Measurements from ENCODE around the gene CIRBP. TPM values are rescaled to one million over a fixed set of nuclear protein-coding genes. Genes with fewer than 3 reads are reported as not detected.
A peak's percentile ranks its signal among the peaks of the same experiment; 100 is the strongest.
"Not testable (repeated sequence)": the region's sequence is repeated elsewhere in the genome, so short reads cannot be mapped to it uniquely, and the experiment has no call there.

The CIRBP gene
- total RNA-seq, 1 experiment from 2014 or later, result 141 TPM

DNA sequence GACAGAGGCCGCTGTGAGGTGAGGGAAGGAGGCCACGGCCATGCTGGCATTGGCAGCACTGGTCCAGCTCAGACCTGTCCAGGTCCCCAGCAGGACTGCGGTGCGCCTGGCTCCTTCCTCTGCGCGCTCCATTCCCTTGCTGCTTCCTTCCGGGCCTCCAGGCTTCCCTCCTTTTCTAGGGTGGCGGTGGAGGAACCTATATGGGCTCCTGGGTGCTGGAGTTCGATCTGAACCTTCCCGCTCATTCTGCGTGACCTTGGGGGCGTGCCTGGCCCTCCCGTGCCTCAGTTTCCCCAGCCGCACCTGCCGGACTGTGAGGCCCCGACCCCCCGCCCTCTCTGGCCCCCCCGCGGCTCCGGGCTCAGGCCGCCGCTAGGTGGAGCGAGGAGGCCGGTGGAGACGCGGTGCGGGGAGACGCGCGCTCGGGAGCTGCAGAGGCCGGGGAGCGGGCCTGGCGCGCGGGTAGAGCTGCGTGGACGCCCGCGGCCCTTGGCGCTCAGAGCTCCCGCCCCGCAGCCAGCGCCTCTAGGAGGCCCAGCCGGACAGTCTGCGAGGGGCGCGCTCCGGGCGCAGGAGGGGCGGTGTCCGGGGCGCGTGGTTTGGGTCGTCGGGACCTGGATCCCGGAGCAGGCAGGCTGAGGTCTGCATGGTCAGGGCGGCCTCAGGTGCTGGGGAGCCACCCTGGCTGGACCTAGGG is 46.5 kb downstream of the CIRBP start:
- Histone ChIP-seq H3K9ac (ENCODE audit: low read length) (no peak overlapping the region), H3K27ac (ENCODE audit: low read length) (no peak overlapping the region), H3K79me2 (ENCODE audit: low read length) (no peaks in the 10 kb centered on the region), H3K4me2 (ENCODE audit: low read depth, low read length, poor library complexity, severe bottlenecking) (no peak overlapping the region), H3K36me3 (ENCODE audit: insufficient read depth, low read length) (no peaks in the 10 kb centered on the region), H3K27me3 (ENCODE audit: low read length) (no peaks in the 10 kb centered on the region), H3K4me1 (ENCODE audit: low read length) (no peaks in the 10 kb centered on the region), H2AFZ (ENCODE audit: low read length) (no peak overlapping the region), H3K9me2 (replicated peaks; ENCODE audit: insufficient read depth, low read length) (no peaks in the 10 kb centered on the region), H3K9me3 (ENCODE audit: low read length) (no peaks in the 10 kb centered on the region), H3K4me3 (ENCODE audit: low read length) (no peak overlapping the region), H4K20me1 (ENCODE audit: insufficient read depth, low read depth, low read length) (no peaks in the 10 kb centered on the region)
- DNase-seq, result peak; percentile 67

DNA sequence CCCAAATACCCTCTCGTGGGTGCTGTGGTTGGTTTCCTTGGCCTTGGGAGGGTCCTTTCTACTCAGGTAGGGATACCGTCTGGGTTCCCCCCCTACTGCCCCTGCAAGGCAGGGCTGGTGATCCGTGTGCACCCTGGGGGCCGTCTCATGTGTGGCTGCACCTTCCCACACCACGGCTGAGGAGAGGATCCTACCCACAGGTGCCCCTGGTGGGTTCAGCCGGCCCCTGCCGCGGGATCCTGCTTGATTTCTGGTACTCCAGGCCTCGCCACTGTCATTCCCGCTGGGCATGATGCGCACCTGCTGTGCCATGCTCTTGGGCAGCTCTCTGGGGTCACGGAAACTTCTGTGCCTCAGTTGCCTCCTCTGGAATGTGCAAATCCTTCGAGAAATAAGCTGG is 47.3 kb downstream of the CIRBP start:
- Histone ChIP-seq H3K9ac (ENCODE audit: low read length) (no peak overlapping the region), H3K36me3 (ENCODE audit: insufficient read depth, low read length) (no peaks in the 10 kb centered on the region), H3K4me1 (ENCODE audit: low read length) (no peaks in the 10 kb centered on the region), H2AFZ (ENCODE audit: low read length) (no peak overlapping the region), H3K79me2 (ENCODE audit: low read length) (no peaks in the 10 kb centered on the region), H3K4me2 (ENCODE audit: low read depth, low read length, poor library complexity, severe bottlenecking) (no peak overlapping the region), H3K4me3 (ENCODE audit: low read length) (no peak overlapping the region), H4K20me1 (ENCODE audit: insufficient read depth, low read depth, low read length) (no peaks in the 10 kb centered on the region), H3K27ac (ENCODE audit: low read length) (no peak overlapping the region), H3K9me3 (ENCODE audit: low read length) (no peaks in the 10 kb centered on the region), H3K27me3 (ENCODE audit: low read length) (no peaks in the 10 kb centered on the region), H3K9me2 (replicated peaks; ENCODE audit: insufficient read depth, low read length) (no peaks in the 10 kb centered on the region)
- no peak for DNase-seq

DNA sequence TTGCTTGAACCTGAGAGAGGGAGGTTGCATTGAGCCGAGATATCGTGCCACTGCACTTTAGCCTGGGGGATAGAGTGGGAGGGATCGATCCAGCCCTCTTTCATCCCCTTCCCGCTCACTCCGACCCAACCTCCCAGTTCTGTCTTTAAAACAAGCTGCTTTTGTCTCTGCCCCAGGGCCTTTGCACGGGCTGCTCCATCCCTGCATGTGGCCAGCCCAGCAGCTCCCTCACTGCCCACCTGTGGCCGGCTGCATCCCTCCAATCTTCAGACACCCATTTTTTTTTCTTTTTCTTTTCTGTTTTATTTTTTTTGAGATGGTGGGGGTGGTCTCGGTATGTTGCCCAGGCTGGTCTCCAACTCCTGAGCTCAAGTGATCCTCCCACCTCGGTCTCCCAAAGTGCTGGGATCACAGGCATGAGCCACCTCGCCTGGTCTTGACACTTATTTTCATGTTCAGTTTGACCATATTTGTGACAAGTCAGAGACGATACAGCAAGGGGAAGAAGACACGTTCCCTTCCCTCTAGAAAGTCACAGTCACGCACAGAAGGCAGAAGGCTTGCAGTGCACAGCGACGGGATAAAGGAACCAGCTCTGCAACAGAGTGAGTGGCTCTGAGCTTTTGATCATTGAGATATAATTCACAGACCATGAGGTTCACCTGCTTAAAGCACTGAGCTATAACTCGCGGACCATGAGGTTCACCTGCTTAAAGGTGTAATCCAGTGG is 48.3 kb downstream of the CIRBP start:
- no peak overlapping the region for H3K4me3 ChIP-seq (ENCODE audit: low read length)
- DNase-seq, result no peak
- no peaks in the 10 kb centered on the region for H3K79me2 ChIP-seq (ENCODE audit: low read length)
- no peaks in the 10 kb centered on the region for H3K4me1 ChIP-seq (ENCODE audit: low read length)
- no peak overlapping the region for H3K9ac ChIP-seq (ENCODE audit: low read length)
- no peaks in the 10 kb centered on the region for H3K9me2 ChIP-seq (replicated peaks; ENCODE audit: insufficient read depth, low read length)
- no peak overlapping the region for H3K4me2 ChIP-seq (ENCODE audit: low read depth, low read length, poor library complexity, severe bottlenecking)
- no peak overlapping the region for H2AFZ ChIP-seq (ENCODE audit: low read length)
- no peak overlapping the region for H3K27ac ChIP-seq (ENCODE audit: low read length)
- no peaks in the 10 kb centered on the region for H3K27me3 ChIP-seq (ENCODE audit: low read length)
- H3K36me3 ChIP-seq (ENCODE audit: insufficient read depth, low read length), result no peaks in the 10 kb centered on the region
- no peaks in the 10 kb centered on the region for H3K9me3 ChIP-seq (ENCODE audit: low read length)
- H4K20me1 ChIP-seq (ENCODE audit: insufficient read depth, low read depth, low read length), result no peaks in the 10 kb centered on the region

DNA sequence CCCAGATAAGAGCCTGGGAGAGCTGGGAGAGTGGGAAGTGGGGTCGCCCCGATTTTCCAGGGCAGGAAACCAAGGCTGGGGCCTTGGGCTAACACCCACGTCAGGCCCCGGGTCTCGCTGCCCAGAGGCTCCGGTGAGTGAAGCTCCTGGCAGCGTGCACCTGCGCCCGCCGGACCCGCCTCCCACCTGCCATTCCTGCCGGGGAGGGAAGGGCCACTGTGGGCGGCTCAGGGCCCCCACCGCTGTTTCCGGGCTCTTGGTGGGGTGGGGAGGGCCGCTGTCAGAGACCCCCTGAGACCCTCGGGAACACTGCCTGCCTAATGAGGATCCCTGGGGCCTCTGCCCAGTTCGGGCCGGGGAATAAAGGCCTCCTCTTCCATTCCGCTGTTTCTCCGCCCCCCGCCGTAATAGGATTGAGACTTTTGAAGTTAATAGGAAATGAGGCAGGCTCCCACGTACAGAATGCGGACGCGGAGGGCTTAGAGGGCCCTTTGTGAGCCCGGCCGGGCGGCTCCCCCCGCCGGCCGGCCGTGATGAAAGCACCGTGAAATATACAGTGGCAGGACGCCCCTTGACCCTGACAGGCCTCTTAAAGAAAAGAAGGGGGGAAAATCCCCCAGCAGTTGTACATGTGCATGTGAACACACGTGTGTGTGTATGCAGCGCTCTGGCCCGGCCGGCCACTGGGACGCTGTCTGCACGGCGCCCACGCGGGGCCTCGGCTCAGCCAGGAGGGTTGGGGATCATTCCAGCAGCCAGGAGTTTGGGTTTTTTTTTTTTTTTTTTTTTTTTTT is 49.7 kb downstream of the CIRBP start:
- Histone ChIP-seq H3K9me3 (ENCODE audit: low read length) (no peaks in the 10 kb centered on the region), H4K20me1 (ENCODE audit: insufficient read depth, low read depth, low read length) (no peaks in the 10 kb centered on the region), H3K9ac (ENCODE audit: low read length) (no peak overlapping the region), H3K27ac (ENCODE audit: low read length) (no peak overlapping the region), H3K4me2 (ENCODE audit: low read depth, low read length, poor library complexity, severe bottlenecking) (no peak overlapping the region), H3K36me3 (ENCODE audit: insufficient read depth, low read length) (no peaks in the 10 kb centered on the region), H3K4me1 (ENCODE audit: low read length) (no peaks in the 10 kb centered on the region), H3K4me3 (ENCODE audit: low read length) (no peak overlapping the region), H3K79me2 (ENCODE audit: low read length) (no peaks in the 10 kb centered on the region), H2AFZ (ENCODE audit: low read length) (no peak overlapping the region), H3K27me3 (ENCODE audit: low read length) (no peaks in the 10 kb centered on the region), H3K9me2 (replicated peaks; ENCODE audit: insufficient read depth, low read length) (no peaks in the 10 kb centered on the region)
- no peak for DNase-seq

DNA sequence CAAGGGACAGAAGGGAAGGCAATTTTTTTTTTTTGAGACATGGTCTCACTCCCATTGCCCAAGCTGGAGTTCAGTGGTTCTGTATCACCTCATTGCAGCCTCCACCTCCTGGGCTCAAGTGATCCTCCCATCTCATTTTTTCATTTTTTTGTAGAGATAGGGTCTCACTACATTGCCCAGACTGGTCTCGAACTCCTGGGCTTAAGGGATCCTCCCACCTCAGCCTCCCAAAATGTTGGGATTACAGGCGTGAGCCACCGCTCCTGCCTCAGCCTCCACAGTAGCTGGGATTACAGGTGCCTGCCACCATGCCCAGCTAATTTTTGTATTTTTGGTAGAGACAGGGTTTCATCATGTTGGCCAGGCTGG is 51.1 kb downstream of the CIRBP start:
- not testable (repeated sequence) for H3K4me3 ChIP-seq (ENCODE audit: low read length); H3K4me2 ChIP-seq (ENCODE audit: low read depth, low read length, poor library complexity, severe bottlenecking); H3K36me3 ChIP-seq (ENCODE audit: insufficient read depth, low read length); H4K20me1 ChIP-seq (ENCODE audit: insufficient read depth, low read depth, low read length); H3K9ac ChIP-seq (ENCODE audit: low read length); H3K4me1 ChIP-seq (ENCODE audit: low read length); H3K9me3 ChIP-seq (ENCODE audit: low read length); H2AFZ ChIP-seq (ENCODE audit: low read length); DNase-seq; H3K27me3 ChIP-seq (ENCODE audit: low read length); H3K27ac ChIP-seq (ENCODE audit: low read length); H3K79me2 ChIP-seq (ENCODE audit: low read length); H3K9me2 ChIP-seq (replicated peaks; ENCODE audit: insufficient read depth, low read length)

DNA sequence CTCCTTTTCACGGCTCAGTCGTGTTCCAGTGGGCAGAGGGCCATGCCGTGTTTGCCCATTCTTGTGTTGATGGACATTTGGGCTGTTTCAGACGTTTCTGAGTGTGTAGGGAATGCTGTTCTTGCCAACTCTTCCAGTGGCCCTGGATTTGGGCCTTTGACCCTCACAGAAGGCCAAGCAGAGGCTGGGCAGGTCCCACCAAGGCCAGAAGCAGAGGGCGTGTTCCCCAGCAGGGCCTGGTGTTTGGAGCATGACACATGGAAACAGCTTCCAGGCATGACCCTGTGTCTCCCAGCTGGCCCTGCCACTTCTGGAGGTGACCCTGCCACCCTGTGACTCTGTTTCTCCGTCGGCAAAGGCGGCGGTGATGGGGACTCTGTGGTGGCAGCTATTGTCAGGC is 52.4 kb downstream of the CIRBP start:
- H3K9me2 ChIP-seq (replicated peaks; ENCODE audit: insufficient read depth, low read length), result no peaks in the 10 kb centered on the region
- H4K20me1 ChIP-seq (ENCODE audit: insufficient read depth, low read depth, low read length), result no peaks in the 10 kb centered on the region
- no peak overlapping the region for H3K27ac ChIP-seq (ENCODE audit: low read length)
- no peak overlapping the region for H3K9ac ChIP-seq (ENCODE audit: low read length)
- no peak overlapping the region for H3K4me2 ChIP-seq (ENCODE audit: low read depth, low read length, poor library complexity, severe bottlenecking)
- H3K79me2 ChIP-seq (ENCODE audit: low read length), result no peaks in the 10 kb centered on the region
- H3K4me1 ChIP-seq (ENCODE audit: low read length), result no peaks in the 10 kb centered on the region
- DNase-seq, result no peak
- H3K27me3 ChIP-seq (ENCODE audit: low read length), result no peaks in the 10 kb centered on the region
- no peaks in the 10 kb centered on the region for H3K36me3 ChIP-seq (ENCODE audit: insufficient read depth, low read length)
- H2AFZ ChIP-seq (ENCODE audit: low read length), result no peak overlapping the region
- no peaks in the 10 kb centered on the region for H3K9me3 ChIP-seq (ENCODE audit: low read length)
- H3K4me3 ChIP-seq (ENCODE audit: low read length), result no peak overlapping the region

DNA sequence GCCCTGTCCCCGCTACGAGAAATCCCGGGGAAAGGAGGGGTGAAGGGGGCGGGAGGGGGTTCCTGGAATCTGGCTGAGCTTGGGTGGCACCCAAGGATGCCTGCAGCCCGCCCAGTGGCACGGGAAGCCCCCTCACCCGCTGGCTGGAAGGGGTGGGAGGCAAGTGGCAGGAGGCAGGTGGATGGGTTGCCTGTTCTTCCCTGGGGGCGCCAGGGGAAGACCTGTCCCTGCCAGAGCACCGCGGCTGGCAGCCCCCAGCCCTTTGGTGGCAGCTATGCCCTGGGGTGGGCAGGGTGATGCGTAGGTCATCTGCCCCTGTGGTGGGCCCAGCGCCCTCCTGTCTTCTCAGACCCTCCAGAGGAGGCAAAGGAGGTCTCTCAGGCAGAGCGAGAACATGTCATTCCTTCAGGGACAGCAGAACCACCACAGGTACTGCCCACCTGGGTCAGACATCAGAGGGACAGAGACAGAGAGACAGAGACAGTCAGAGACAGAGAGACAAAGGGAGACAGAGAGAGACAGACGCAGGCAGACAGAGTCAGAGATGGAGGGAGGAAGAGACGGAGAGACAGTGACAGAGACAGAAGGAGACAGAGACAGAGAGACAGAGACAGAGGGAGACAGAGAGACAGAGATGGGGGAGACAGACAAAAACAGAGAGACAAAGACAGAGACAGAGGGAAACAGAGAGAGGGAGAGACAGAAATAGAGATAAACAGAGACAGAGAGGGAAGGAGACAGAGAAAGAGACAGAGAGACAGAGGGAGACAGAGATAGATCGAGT is 53.3 kb downstream of the CIRBP start:
- Histone ChIP-seq H3K4me1 (ENCODE audit: low read length) (no peaks in the 10 kb centered on the region), H3K27ac (ENCODE audit: low read length) (no peak overlapping the region), H4K20me1 (ENCODE audit: insufficient read depth, low read depth, low read length) (no peaks in the 10 kb centered on the region), H3K27me3 (ENCODE audit: low read length) (no peaks in the 10 kb centered on the region), H3K9me2 (replicated peaks; ENCODE audit: insufficient read depth, low read length) (no peaks in the 10 kb centered on the region), H3K36me3 (ENCODE audit: insufficient read depth, low read length) (no peaks in the 10 kb centered on the region), H3K9ac (ENCODE audit: low read length) (no peak overlapping the region), H3K79me2 (ENCODE audit: low read length) (no peaks in the 10 kb centered on the region), H3K4me2 (ENCODE audit: low read depth, low read length, poor library complexity, severe bottlenecking) (no peak overlapping the region), H3K9me3 (ENCODE audit: low read length) (no peaks in the 10 kb centered on the region), H3K4me3 (ENCODE audit: low read length) (no peak overlapping the region), H2AFZ (ENCODE audit: low read length) (no peak overlapping the region)
- no peak for DNase-seq

All from Karpas-422 (cell line).